PC-3 (cell line): ENCODE measurements around the gene PAFAH1B2.

Experiments used
- EZH2 ChIP-seq: fragments of 300-600 bp; sonication (generic); IDR thresholded peaks from one replicate; pipeline ENCODE4 v1.6.1; 2017; ENCODE audit warnings: antibody characterized with exemption, mild to moderate bottlenecking, low read length; ENCODE audit not compliant: unreplicated experiment
- EZH2phosphoT487 ChIP-seq: fragments of 300-600 bp; sonication (generic); IDR thresholded peaks from 2 replicates; pipeline ENCODE4 v1.6.1; 2018; ENCODE audit warnings: mild to moderate bottlenecking, antibody characterized with exemption, low read length, borderline replicate concordance
- TF ChIP-seq, protein P1 (sequence below): fragments of 300-600 bp; sonication (generic); conservative IDR thresholded peaks from 2 replicates; pipeline ENCODE4 v1.5.1; 2017; ENCODE audit warnings: antibody characterized with exemption, low read depth, mild to moderate bottlenecking, low read length

GRCh38 chr11:117179048-117179999 lies 35.2 kb downstream of the PAFAH1B2 start:
- TF ChIP-seq, protein P1, sequence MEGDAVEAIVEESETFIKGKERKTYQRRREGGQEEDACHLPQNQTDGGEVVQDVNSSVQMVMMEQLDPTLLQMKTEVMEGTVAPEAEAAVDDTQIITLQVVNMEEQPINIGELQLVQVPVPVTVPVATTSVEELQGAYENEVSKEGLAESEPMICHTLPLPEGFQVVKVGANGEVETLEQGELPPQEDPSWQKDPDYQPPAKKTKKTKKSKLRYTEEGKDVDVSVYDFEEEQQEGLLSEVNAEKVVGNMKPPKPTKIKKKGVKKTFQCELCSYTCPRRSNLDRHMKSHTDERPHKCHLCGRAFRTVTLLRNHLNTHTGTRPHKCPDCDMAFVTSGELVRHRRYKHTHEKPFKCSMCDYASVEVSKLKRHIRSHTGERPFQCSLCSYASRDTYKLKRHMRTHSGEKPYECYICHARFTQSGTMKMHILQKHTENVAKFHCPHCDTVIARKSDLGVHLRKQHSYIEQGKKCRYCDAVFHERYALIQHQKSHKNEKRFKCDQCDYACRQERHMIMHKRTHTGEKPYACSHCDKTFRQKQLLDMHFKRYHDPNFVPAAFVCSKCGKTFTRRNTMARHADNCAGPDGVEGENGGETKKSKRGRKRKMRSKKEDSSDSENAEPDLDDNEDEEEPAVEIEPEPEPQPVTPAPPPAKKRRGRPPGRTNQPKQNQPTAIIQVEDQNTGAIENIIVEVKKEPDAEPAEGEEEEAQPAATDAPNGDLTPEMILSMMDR = no peak
- no peak for TF ChIP-seq EZH2
- TF ChIP-seq EZH2phosphoT487 = no peak
